Hepatocyte (in vitro differentiated cells): ENCODE data around the gene GMPR. TPM values are rescaled to one million over a fixed set of nuclear protein-coding genes. Genes with fewer than 3 reads are reported as not detected.

Source experiments
- DNase-seq: peaks from one replicate; pipeline ENCODE4 v3.0.0-alpha.2; 2016; ENCODE audit warnings: low spot score
- H2AFZ ChIP-seq: fragments of 200-600 bp; sonication (generic); 2 replicates; pipeline ENCODE4 v1.6.0; 2016; ENCODE audit warnings: antibody characterized with exemption, mild to moderate bottlenecking
- H3K27ac ChIP-seq: fragments of 200-600 bp; sonication (generic); 2 replicates; pipeline ENCODE4 v1.5.1; 2016; ENCODE audit warnings: mild to moderate bottlenecking
- H3K27me3 ChIP-seq: fragments of 200-600 bp; sonication (generic); 2 replicates; pipeline ENCODE4 v1.6.1; 2016
- H3K36me3 ChIP-seq: fragments of 200-600 bp; sonication (generic); replicated peaks from 2 replicates; pipeline ENCODE4 v1.5.1; 2016; ENCODE audit warnings: low read depth; ENCODE audit not compliant: insufficient read depth
- H3K4me1 ChIP-seq: fragments of 200-600 bp; sonication (generic); 2 replicates; pipeline ENCODE4 v1.5.1; 2016; ENCODE audit warnings: mild to moderate bottlenecking, moderate library complexity; ENCODE audit not compliant: insufficient read depth
- H3K4me2 ChIP-seq: fragments of 200-600 bp; sonication (generic); 2 replicates; pipeline ENCODE4 v1.6.0; 2016
- H3K4me3 ChIP-seq: fragments of 200-600 bp; sonication (generic); 2 replicates; pipeline ENCODE4 v1.5.1; 2016; ENCODE audit warnings: mild to moderate bottlenecking
- H3K79me2 ChIP-seq: fragments of 200-600 bp; sonication (generic); 2 replicates; pipeline ENCODE4 v1.6.0; 2017; ENCODE audit warnings: mild to moderate bottlenecking
- H3K9me2 ChIP-seq: fragments of 200-600 bp; sonication (generic); replicated peaks from 2 replicates; pipeline ENCODE4 v1.6.0; 2017; ENCODE audit warnings: mild to moderate bottlenecking; ENCODE audit not compliant: insufficient read depth
- H3K9me3 ChIP-seq: fragments of 200-600 bp; sonication (generic); 2 replicates; pipeline ENCODE4 v1.5.1; 2016; ENCODE audit warnings: low read depth, mild to moderate bottlenecking
- H4K20me1 ChIP-seq: fragments of 200-600 bp; sonication (generic); 2 replicates; pipeline ENCODE4 v1.6.0; 2016; ENCODE audit warnings: mild to moderate bottlenecking; ENCODE audit not compliant: insufficient read depth, poor library complexity, severe bottlenecking
- CTCF ChIP-seq: fragments of 200-600 bp; sonication (generic); IDR thresholded peaks from 2 replicates; pipeline ENCODE4 v1.5.1; 2016; ENCODE audit warnings: antibody characterized with exemption, mild to moderate bottlenecking; ENCODE audit not compliant: poor library complexity
- EZH2 ChIP-seq: fragments of 200-600 bp; sonication (generic); IDR thresholded peaks from 2 replicates; pipeline ENCODE4 v1.6.1; 2016; ENCODE audit warnings: antibody characterized with exemption, mild to moderate bottlenecking, borderline replicate concordance
- EZH2phosphoT487 ChIP-seq: fragments of 200-600 bp; sonication (generic); IDR thresholded peaks from one replicate; pipeline ENCODE4 v1.6.1; 2018; ENCODE audit warnings: antibody characterized with exemption, mild to moderate bottlenecking, low read depth, moderate library complexity; ENCODE audit not compliant: unreplicated experiment, severe bottlenecking
- WGBS: methylation state at CpG from one replicate; pipeline ENCODE4 v1.1.6; 2016; ENCODE audit warnings: low lambda C conversion rate; ENCODE audit errors: missing lambda C conversion rate; 5-methylcytosine and 5-hydroxymethylcytosine counted together
- polyA plus RNA-seq: library from polyadenylated mRNA; unstranded; fragments of >200 nt; fragmentation: Nextera tagmentation; extraction: Ambion mirVana; gene quantifications from 2 replicates; pipeline ENCODE4 v1.2.1, GENCODE V29; 2016
- total RNA-seq: library from RNA; depleted of rRNA; stranded (reverse); fragments of >200 nt; gene quantifications from 2 replicates; pipeline ENCODE4 v1.2.3, GENCODE V29; 2014

GMPR gene
- total and polyA plus RNA-seq, 2 experiments from 2014 or later: 6.1 to 16.5 TPM

DNA sequence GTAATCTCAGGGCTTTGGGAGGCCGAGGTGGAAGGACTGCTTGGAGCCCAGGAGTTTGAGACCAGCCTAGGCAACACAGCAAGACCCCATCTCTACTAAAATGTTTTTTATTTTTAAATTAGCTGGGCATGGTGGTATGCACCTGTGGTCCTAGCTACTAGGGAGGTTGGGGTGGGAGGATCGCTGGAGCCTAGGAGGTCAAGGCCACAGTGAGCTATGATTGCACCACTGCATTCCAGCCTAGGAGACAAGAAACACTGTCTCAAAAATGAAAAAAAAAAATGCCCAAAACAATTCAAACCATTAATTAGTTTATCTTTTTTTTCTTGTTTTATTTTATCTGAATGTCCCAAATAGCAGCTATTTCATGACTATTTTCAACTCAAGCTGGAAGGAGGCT lies 85.8 kb downstream of the GMPR start:
- 96% methylated on average over 2 of the region's 2 CpGs for WGBS
- Histone ChIP-seq H3K27me3 (no peaks in the 10 kb centered on the region), H3K4me1 (peaks cover 19% of the 10 kb centered on the region), H4K20me1 (peaks cover 2% of the 10 kb centered on the region), H3K79me2 (no peaks in the 10 kb centered on the region), H3K4me2 (no peak overlapping the region), H3K27ac (no peak overlapping the region), H3K9me3 (no peaks in the 10 kb centered on the region), H3K9me2 (no peaks in the 10 kb centered on the region), H3K4me3 (no peak overlapping the region), H2AFZ (no peak overlapping the region), H3K36me3 (no peaks in the 10 kb centered on the region)
- no peak for TF ChIP-seq EZH2
- TF ChIP-seq EZH2phosphoT487: no peak
- no peak for TF ChIP-seq CTCF
- no peak for DNase-seq

GRCh38 chr6:16324606-16325225 lies 86.3 kb downstream of the GMPR start:
- Histone ChIP-seq H3K4me3 (no peak overlapping the region), H3K9me3 (no peaks in the 10 kb centered on the region), H3K36me3 (no peaks in the 10 kb centered on the region), H3K4me1 (peaks cover 14% of the 10 kb centered on the region), H3K79me2 (no peaks in the 10 kb centered on the region), H3K27me3 (no peaks in the 10 kb centered on the region), H3K9me2 (no peaks in the 10 kb centered on the region), H2AFZ (no peak overlapping the region), H3K4me2 (no peak overlapping the region), H3K27ac (no peak overlapping the region), H4K20me1 (peaks cover 2% of the 10 kb centered on the region)
- DNase-seq: no peak
- TF ChIP-seq EZH2phosphoT487 (no peak), EZH2 (no peak), CTCF (no peak)
- 89% methylated on average over 7 of the region's 7 CpGs for WGBS

DNA sequence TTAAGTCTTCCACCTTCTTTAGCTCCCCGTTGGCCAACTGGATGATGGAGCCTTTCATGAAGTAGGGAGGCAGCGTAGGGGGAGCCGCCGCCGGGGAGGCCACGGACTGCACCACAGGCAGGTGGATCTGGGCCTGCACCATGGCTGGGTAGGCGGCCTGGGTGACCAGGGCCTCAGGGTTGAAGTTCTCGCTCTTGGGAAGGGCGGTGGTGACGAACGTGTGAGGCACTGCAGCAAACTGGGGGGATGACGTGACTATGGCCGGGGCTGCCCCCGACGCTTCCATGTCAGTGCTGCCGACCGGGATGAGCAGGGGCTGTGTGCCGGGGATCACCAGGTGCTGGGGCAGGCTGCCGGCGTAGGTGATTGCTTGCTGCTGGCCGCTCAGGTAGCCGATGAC lies 88.1 kb downstream of the GMPR start:
- no peaks in the 10 kb centered on the region for H3K36me3 ChIP-seq
- H3K4me3 ChIP-seq: no peak overlapping the region
- no peaks in the 10 kb centered on the region for H3K9me3 ChIP-seq
- DNase-seq: no peak
- H3K9me2 ChIP-seq: no peaks in the 10 kb centered on the region
- H2AFZ ChIP-seq: no peak overlapping the region
- no peak overlapping the region for H3K27ac ChIP-seq
- H3K27me3 ChIP-seq: no peaks in the 10 kb centered on the region
- peaks cover 6% of the 10 kb centered on the region for H3K79me2 ChIP-seq
- peaks cover 5% of the 10 kb centered on the region for H3K4me1 ChIP-seq
- H4K20me1 ChIP-seq: peaks cover 2% of the 10 kb centered on the region
- TF ChIP-seq EZH2 (no peak), EZH2phosphoT487 (no peak), CTCF (no peak)
- 97% methylated on average over 19 of the region's 22 CpGs for WGBS
- H3K4me2 ChIP-seq: no peak overlapping the region
